CD14-positive monocyte (primary cell): ENCODE measurements around the gene USP1. TPM values are rescaled to one million over a fixed set of nuclear protein-coding genes. Genes with fewer than 3 reads are reported as not detected.

ENCODE experiments used
- DNase-seq, 3 donors: peaks; one replicate each; pipeline ENCODE4 v3.0.0-alpha.2; 2011 to 2022
- H2AFZ ChIP-seq: 2 replicates; pipeline ENCODE4 v1.6.0; 2012; ENCODE audit warnings: mild to moderate bottlenecking, low read depth, low read length, inconsistent platforms; ENCODE audit not compliant: insufficient read depth, poor library complexity, severe bottlenecking
- H3K27ac ChIP-seq, 2 donors: 1 replicate in 1 of 2; 2 replicates in 1 of 2; pipeline ENCODE4 v1.5.1; 2012 to 2013; ENCODE audit warnings: low read length in 2 of 2, control low read depth in 1 of 2, inconsistent platforms in 1 of 2, low read depth in 1 of 2, mild to moderate bottlenecking in 1 of 2
- H3K27me3 ChIP-seq, 2 donors: one replicate each; pipeline versions ENCODE4 v1.6.0 to v1.6.1; 2011 to 2013; ENCODE audit warnings: low read length in 2 of 2; ENCODE audit not compliant: control insufficient read depth in 2 of 2, insufficient read depth in 2 of 2
- H3K36me3 ChIP-seq, 2 donors: replicated peaks in 1 of 2; 1 replicate in 1 of 2; 2 replicates in 1 of 2; pipeline versions ENCODE4 v1.5.1 to v1.6.1; 2012 to 2013; ENCODE audit warnings: low read length in 2 of 2, control low read depth in 1 of 2, inconsistent platforms in 1 of 2, mild to moderate bottlenecking in 1 of 2; ENCODE audit not compliant: insufficient read depth in 2 of 2, control insufficient read depth in 1 of 2
- H3K4me1 ChIP-seq, 2 donors: 1 replicate in 1 of 2; 2 replicates in 1 of 2; pipeline versions ENCODE4 v1.5.1 to v1.6.1; 2012 to 2013; ENCODE audit warnings: low read length in 2 of 2, control low read depth in 1 of 2, inconsistent platforms in 1 of 2, mild to moderate bottlenecking in 1 of 2, moderate library complexity in 1 of 2; ENCODE audit not compliant: insufficient read depth in 2 of 2, control insufficient read depth in 1 of 2
- H3K4me2 ChIP-seq: replicated peaks from 2 replicates; pipeline ENCODE3; 2012; ENCODE audit warnings: low read length, moderate library complexity, mild to moderate bottlenecking; ENCODE audit not compliant: poor library complexity, severe bottlenecking; ENCODE audit errors: extremely low read depth
- H3K4me3 ChIP-seq, 3 experiments: fragments of 200-600 bp in 1 of 3; sonication (generic) in 1 of 3; replicated peaks in 1 of 3; 1 replicate in 2 of 3; 2 replicates in 1 of 3; pipeline ENCODE4 v1.5.1; 2011 to 2013; ENCODE audit warnings: low read length in 3 of 3, mild to moderate bottlenecking in 3 of 3, control low read depth in 2 of 3, low read depth in 2 of 3, inconsistent platforms in 1 of 3, moderate library complexity in 1 of 3
- H3K79me2 ChIP-seq: 2 replicates; pipeline ENCODE4 v1.6.0; 2012; ENCODE audit warnings: mild to moderate bottlenecking, control low read depth, inconsistent platforms, low read length, moderate library complexity; ENCODE audit not compliant: insufficient read depth
- H3K9ac ChIP-seq: 2 replicates; pipeline ENCODE4 v1.6.0; 2017; ENCODE audit warnings: low read length, mild to moderate bottlenecking; ENCODE audit not compliant: insufficient read depth, poor library complexity, severe bottlenecking
- H3K9me3 ChIP-seq, 2 donors: replicated peaks in 1 of 2; 1 replicate in 1 of 2; 2 replicates in 1 of 2; pipeline versions ENCODE4 v1.5.1 to v1.6.1; 2012 to 2013; ENCODE audit warnings: low read length in 2 of 2, control low read depth in 1 of 2; ENCODE audit not compliant: control insufficient read depth in 1 of 2, insufficient read depth in 1 of 2
- H4K20me1 ChIP-seq: 2 replicates; pipeline ENCODE4 v1.6.0; 2012; ENCODE audit warnings: mild to moderate bottlenecking, low read length, control low read depth, moderate library complexity; ENCODE audit not compliant: insufficient read depth
- H3K27ac Mint-ChIP-seq, 7 donors: one replicate each; pipeline ENCODE4 v1.8.0; 2020; ENCODE audit warnings: mild to moderate bottlenecking in 7 of 7, mixed read lengths in 7 of 7, moderate library complexity in 6 of 7, inconsistent platforms in 2 of 7
- H3K27me3 Mint-ChIP-seq, 3 donors: one replicate each; pipeline ENCODE4 v1.8.0; 2021 to 2022; ENCODE audit warnings: low read depth in 3 of 3, mild to moderate bottlenecking in 3 of 3, mixed read lengths in 3 of 3, moderate library complexity in 3 of 3, inconsistent platforms in 1 of 3
- H3K36me3 Mint-ChIP-seq, 2 donors: one replicate each; pipeline ENCODE4 v1.8.0; 2020; ENCODE audit warnings: mixed read lengths in 2 of 2, inconsistent platforms in 1 of 2, mild to moderate bottlenecking in 1 of 2
- H3K4me1 Mint-ChIP-seq: one replicate; pipeline ENCODE4 v1.8.0; 2020; ENCODE audit warnings: mild to moderate bottlenecking, mixed read lengths
- H3K4me3 Mint-ChIP-seq, 2 donors: one replicate each; pipeline ENCODE4 v1.8.0; 2020; ENCODE audit warnings: mild to moderate bottlenecking in 2 of 2, mixed read lengths in 2 of 2, moderate library complexity in 1 of 2
- H3K9me3 Mint-ChIP-seq, 7 donors: one replicate each; pipeline ENCODE4 v1.8.0; 2020 to 2022; ENCODE audit warnings: mixed read lengths in 7 of 7, mild to moderate bottlenecking in 6 of 7, moderate library complexity in 6 of 7, inconsistent platforms in 2 of 7
- WGBS: methylation state at CpG from one replicate; pipeline ENCODE4 v1.1.5; 2013; ENCODE audit warnings: missing lambda C conversion rate; ENCODE audit not compliant: insufficient coverage; 5-methylcytosine and 5-hydroxymethylcytosine counted together
- intact Hi-C, 2 donors: fragments of 100-400 bp; cut with micrococcal nuclease; formaldehyde crosslinking; loops; one replicate each; pipeline versions ENCODE4 v1.15.0 to v1.15.1; 2023
- polyA plus RNA-seq, 3 donors: library from polyadenylated mRNA; depleted of rRNA in 1 of 3; unstranded in 2 of 3; stranded (reverse) in 1 of 3; fragments of 300-500 nt in 2 of 3; fragments of >200 nt in 1 of 3; fragmentation: Illumina TruSeq in 2 of 3; gene quantifications; 1 replicate in 2 of 3; 2 replicates in 1 of 3; pipeline ENCODE4 v1.2.3, GENCODE V29; 2012 to 2021
- TF ChIP-seq, protein P1 (sequence below): fragments of 200-600 bp; IDR thresholded peaks from one replicate; pipeline ENCODE4 v1.8.0; 2022; ENCODE audit warnings: antibody characterized with exemption, mild to moderate bottlenecking

USP1 gene
- polyA plus RNA-seq, 3 donors, result 5.3 to 24.0 (median 13.6) TPM

DNA sequence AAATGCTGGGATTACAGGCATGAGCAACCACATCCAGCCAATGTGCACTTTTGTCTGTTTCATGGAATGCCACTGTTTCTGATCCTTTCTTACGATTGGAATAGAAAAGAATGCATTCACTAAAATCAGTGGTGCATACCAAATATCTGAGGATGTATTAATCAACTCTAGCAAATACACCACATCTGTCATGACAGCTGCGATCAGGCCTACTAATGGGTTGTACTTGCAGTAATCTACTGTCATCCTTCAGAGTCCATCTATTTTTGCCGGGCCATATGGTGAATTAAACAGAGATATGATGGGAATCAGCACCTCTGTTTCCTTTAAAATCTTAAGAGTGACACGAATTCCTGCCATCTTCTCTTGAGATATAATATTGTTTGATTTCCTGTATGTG is 8.5 kb upstream of the USP1 start:
- H2AFZ ChIP-seq, result no peak overlapping the region
- H3K4me2 ChIP-seq, result no peak overlapping the region
- 100% methylated on average over 1 of the region's 4 CpGs for WGBS
- H3K9ac ChIP-seq, result no peak overlapping the region
- Mint-ChIP-seq H3K36me3 (no peaks in the 10 kb centered on the region), H3K4me3 (no peak overlapping the region), H3K4me1 (peaks cover 13% of the 10 kb centered on the region), H3K27me3 (peaks cover 0 to 1% (median 0%) of the 10 kb centered on the region in 3 donors), H3K27ac (no peak overlapping the region), H3K9me3 (no peaks in the 10 kb centered on the region)
- no peak overlapping the region for H3K4me3 ChIP-seq
- H3K9me3 ChIP-seq, result no peaks in the 10 kb centered on the region
- H3K27ac ChIP-seq, result no peak overlapping the region
- intact Hi-C loops, result no loop called here
- H3K27me3 ChIP-seq, result no peaks in the 10 kb centered on the region
- H3K36me3 ChIP-seq, result no peaks in the 10 kb centered on the region
- DNase-seq, result no peak
- H4K20me1 ChIP-seq, result no peaks in the 10 kb centered on the region
- TF ChIP-seq, protein P1, sequence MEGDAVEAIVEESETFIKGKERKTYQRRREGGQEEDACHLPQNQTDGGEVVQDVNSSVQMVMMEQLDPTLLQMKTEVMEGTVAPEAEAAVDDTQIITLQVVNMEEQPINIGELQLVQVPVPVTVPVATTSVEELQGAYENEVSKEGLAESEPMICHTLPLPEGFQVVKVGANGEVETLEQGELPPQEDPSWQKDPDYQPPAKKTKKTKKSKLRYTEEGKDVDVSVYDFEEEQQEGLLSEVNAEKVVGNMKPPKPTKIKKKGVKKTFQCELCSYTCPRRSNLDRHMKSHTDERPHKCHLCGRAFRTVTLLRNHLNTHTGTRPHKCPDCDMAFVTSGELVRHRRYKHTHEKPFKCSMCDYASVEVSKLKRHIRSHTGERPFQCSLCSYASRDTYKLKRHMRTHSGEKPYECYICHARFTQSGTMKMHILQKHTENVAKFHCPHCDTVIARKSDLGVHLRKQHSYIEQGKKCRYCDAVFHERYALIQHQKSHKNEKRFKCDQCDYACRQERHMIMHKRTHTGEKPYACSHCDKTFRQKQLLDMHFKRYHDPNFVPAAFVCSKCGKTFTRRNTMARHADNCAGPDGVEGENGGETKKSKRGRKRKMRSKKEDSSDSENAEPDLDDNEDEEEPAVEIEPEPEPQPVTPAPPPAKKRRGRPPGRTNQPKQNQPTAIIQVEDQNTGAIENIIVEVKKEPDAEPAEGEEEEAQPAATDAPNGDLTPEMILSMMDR, result no peak
- no peaks in the 10 kb centered on the region for H3K4me1 ChIP-seq
- H3K79me2 ChIP-seq, result no peaks in the 10 kb centered on the region

GRCh38 chr1:62429581-62429980 is 7.3 kb upstream of the USP1 start:
- no peak overlapping the region for H3K4me3 ChIP-seq
- H3K36me3 Mint-ChIP-seq, result no peaks in the 10 kb centered on the region
- no peak overlapping the region for H3K27ac ChIP-seq
- H3K27ac Mint-ChIP-seq, result no peak overlapping the region
- no peaks in the 10 kb centered on the region for H3K36me3 ChIP-seq
- intact Hi-C loops, result no loop called here
- H3K4me1 ChIP-seq, result no peaks in the 10 kb centered on the region
- H3K9me3 Mint-ChIP-seq, result no peaks in the 10 kb centered on the region
- H3K27me3 Mint-ChIP-seq, result peaks cover 0 to under 1% (median 0%) of the 10 kb centered on the region in 3 donors
- no peaks in the 10 kb centered on the region for H4K20me1 ChIP-seq
- H2AFZ ChIP-seq, result no peak overlapping the region
- no peak for DNase-seq
- peaks cover 10% of the 10 kb centered on the region for H3K4me1 Mint-ChIP-seq
- H3K9ac ChIP-seq, result no peak overlapping the region
- TF ChIP-seq, protein P1, result no peak
- no peak overlapping the region for H3K4me3 Mint-ChIP-seq
- WGBS, result no CpG with 5 or more reads among the region's 2 CpGs
- no peaks in the 10 kb centered on the region for H3K27me3 ChIP-seq
- H3K79me2 ChIP-seq, result no peaks in the 10 kb centered on the region
- H3K4me2 ChIP-seq, result no peak overlapping the region
- H3K9me3 ChIP-seq, result no peaks in the 10 kb centered on the region
